Right ventricle myocardium inferior (tissue), 1 donor: ENCODE results near the gene PGBD2. TPM values are rescaled to one million over a fixed set of nuclear protein-coding genes. Genes with fewer than 3 reads are reported as not detected.
A peak's percentile ranks its signal among the peaks of the same experiment; 100 is the strongest.
"Not testable (repeated sequence)": the region's sequence is repeated elsewhere in the genome, so short reads cannot be mapped to it uniquely, and the experiment has no call there.

Experiments
- ATAC-seq: fragments of 200-7000 bp; cut with Tn5 transposase; one replicate; pipeline ENCODE4 v1.9.1; 2020; ENCODE audit warnings: mild to moderate bottlenecking, moderate library complexity
- DNase-seq: peaks from one replicate; pipeline ENCODE4 v3.0.0; 2021; ENCODE audit errors: missing footprints
- intact Hi-C: fragments of 100-400 bp; cut with DNase I; formaldehyde crosslinking; loops from one replicate; pipeline ENCODE4 v1.11.0; 2022
- total RNA-seq: library from RNA; stranded (reverse); fragmentation: NEBNext Ultra II Directional; extraction: Animal tissue kit (Norgen Biotek cat#: 25700); gene quantifications from one replicate; pipeline ENCODE4 v1.2.1, GENCODE V29; 2021
- donor health status: DM: no; HTN: yes; CAD: no; lungs with severe emphysema.

The PGBD2 gene
- total RNA-seq, 1 donor from 2014 or later = 2.9 TPM

DNA sequence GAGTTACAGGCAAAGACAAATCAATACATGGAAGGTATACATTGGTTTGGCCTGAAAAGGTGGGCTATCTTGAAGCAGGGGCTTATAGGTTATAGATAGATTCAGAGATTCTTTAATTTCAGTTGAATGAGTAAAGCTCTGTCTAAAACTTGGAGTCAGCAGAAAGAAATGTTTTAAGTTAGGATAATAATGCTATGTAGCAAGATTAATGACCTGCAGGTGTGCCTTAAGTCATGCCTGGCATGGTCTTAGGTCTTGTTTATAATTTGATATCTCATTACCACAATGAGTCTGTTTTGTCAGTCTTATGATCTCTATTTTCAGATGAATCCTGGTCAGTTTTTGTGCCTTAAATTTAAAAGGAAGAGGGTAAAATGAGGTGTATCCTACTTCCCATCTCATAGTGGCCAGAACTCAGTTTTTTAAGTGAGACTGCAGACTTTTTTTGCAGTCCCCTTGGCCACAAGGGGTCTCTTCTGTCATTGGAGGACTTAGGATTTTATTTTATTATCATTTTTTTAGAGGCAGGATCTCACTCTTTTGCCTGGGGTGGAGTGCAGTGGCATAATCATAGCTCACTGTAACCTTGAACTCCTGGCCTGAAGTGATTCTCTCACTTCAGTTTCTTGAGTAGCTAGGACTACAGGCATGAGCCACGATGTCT, 21.3 kb upstream of the PGBD2 start:
- no peak for DNase-seq
- intact Hi-C loops = no loop called here
- no peak for ATAC-seq

DNA sequence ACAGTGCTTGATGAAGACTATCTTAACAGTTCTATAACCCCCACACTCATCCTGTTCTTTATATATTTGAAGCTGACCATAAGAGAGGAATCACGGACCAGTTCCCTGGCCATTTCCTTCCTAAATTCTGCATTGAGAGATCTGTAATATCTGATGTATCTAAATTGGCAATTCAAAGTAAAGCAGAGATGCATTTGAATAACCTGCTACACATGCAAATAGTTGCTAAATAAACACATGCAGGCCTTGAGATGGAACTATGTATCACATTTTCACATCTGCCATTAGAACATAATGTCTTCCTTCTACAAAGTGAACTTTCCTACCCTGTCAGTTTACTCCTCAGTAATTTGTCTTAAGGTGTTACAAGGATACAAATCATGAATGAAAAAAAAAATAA, 20.4 kb upstream of the PGBD2 start:
- ATAC-seq (no peak), DNase-seq (no peak)
- intact Hi-C loops = no loop called here

DNA sequence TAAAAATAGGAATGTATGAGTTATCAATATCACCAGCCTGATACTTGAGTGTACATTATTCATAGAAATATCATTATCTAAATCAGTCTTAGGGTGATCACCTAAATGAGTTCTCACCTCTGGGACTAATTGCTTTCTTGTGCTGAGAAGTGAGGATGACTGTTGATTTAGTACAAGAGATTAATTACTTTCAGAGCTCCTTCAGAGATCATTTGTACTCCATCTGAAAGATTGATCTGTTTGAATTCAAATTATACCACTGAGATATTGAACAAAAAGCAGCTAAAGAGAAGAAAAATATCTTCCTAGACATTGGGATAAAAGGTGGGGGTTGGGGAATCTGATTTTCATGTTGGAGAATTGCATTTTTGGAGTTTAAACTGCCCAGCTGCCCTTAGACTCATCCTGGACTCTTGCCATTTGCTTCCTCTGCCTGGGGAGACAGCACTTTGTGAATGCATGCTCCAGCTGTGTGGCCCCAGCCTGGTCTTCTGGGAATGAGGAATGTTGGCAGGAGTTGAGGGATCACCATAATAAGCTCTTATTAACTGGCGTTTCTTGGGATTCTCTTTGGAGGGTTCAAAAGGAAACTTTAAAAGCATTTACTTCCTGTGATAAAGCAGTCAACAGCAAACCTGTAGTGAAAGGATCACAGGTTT, 19.7 kb upstream of the PGBD2 start:
- intact Hi-C loops = no loop called here
- no peak for DNase-seq
- ATAC-seq = no peak

DNA sequence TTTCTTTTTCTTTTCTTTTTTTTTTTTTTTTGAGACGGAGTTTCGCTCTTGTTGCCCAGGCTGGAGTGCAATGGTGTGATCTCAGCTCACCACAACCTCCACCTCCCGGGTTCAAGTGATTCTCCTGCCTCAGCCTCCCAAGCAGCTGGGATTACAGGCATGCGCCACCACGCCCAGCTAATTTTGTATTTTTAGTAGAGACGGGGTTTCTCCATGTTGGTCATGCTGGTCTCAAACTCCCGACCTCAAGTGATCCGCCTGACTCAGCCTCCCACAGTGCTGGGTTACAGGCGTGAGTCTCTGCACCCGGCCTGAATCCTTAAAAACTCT, 16.2 kb upstream of the PGBD2 start:
- DNase-seq, ATAC-seq, intact Hi-C loops: not testable (repeated sequence)

DNA sequence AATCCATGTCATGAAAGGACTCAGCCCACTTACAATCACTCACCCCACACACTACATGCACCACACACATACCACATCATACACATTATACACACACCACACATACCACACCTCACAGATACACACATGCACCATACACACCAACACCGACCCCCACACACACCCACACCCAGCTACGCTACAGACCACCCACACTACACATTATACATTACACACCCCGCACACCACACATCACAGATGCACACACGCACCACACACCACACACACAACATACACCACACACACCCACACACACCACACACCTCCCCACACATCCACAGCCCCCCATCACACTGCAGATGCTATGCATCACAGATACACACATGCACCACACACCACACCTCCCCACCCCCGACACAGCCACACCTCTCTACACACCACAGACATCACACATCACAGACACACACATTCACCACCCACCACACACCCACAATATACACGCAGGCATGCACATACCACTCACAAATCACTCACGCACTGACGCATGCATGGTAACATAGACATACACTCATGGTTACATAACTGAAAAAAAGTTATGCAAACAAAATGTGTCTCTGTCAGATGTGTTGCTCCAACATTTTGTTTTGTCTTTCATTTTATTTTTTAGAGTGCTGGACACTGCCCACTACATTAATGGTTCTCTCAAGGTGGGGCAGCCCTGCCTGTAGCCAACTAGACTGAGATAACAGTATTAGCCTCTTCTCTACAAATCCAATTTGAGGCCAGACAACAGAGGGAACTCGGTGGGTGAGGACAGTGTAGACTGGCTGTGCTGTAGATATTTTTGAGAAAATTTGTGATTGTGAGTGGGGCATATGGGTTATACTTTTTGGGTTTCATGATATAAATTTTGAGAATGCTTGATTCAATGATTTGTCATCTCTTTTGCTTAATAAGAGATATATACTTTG, 15.2 kb upstream of the PGBD2 start:
- intact Hi-C loops = no loop called here

DNA sequence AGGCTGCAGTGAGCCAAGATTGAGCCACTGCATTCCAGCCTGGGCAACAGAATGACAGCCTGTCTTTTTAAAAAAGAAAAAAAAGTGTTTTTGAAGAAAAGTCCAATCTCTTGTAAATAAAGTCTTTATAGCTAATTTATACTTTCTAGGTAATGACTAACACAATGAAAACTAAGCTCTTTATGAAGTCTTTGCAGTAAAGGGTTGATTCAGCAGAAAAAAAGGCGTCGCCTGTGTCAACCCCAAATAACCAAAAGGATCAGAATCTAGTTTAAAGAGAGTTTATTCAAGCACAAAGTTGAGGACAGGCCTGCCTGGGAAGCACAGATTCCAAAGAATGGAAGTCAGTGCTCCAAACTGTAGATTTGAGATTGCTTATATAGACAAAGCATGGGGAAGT, 14.3 kb upstream of the PGBD2 start:
- ATAC-seq (no peak), DNase-seq (no peak)
- intact Hi-C loops = no loop called here

More for the DNA sequence above, 15.2 kb upstream of the PGBD2 start:
- ATAC-seq = no peak
- DNase-seq = no peak

DNA sequence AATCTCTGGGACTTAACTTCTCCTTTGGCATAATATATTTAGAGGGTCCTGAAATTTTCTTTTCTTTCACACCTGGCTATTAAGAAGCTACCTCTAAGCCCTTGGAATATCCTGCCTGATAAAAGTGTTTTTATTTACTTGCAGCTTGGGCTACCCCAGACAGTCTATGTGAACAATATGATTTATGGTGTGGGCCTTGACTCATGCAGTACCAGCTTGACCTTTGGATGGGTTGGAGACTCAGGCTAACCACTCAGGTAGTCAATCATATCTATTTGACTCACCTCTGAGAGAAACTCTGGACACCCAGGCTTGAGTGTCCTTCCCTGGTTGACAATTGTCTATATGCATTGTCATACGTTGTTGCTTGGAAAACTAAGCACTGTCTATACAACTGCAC, 13.4 kb upstream of the PGBD2 start:
- ATAC-seq (no peak), DNase-seq (no peak)
- intact Hi-C loops = no loop called here

DNA sequence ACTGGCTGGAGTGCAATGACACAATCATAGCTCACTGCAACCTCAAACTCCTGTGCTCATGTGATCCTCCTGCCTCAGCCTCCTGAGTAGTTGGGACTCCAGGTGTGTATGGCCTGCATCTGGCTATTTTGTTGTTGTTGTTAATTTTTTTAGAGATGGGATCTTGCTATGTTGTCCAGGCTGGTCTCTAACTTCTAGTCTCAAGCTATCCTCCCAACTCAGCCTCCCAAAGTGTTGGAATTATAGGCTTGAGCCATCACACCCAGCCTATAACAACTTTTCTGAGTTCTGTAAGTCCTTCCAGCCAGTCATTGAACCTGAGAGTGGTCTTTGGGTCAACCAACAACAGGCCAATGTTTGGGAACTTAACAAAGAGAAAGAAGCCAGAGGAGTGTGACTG, 11.2 kb upstream of the PGBD2 start:
- intact Hi-C loops = no loop called here
- no peak for DNase-seq
- ATAC-seq = no peak

DNA sequence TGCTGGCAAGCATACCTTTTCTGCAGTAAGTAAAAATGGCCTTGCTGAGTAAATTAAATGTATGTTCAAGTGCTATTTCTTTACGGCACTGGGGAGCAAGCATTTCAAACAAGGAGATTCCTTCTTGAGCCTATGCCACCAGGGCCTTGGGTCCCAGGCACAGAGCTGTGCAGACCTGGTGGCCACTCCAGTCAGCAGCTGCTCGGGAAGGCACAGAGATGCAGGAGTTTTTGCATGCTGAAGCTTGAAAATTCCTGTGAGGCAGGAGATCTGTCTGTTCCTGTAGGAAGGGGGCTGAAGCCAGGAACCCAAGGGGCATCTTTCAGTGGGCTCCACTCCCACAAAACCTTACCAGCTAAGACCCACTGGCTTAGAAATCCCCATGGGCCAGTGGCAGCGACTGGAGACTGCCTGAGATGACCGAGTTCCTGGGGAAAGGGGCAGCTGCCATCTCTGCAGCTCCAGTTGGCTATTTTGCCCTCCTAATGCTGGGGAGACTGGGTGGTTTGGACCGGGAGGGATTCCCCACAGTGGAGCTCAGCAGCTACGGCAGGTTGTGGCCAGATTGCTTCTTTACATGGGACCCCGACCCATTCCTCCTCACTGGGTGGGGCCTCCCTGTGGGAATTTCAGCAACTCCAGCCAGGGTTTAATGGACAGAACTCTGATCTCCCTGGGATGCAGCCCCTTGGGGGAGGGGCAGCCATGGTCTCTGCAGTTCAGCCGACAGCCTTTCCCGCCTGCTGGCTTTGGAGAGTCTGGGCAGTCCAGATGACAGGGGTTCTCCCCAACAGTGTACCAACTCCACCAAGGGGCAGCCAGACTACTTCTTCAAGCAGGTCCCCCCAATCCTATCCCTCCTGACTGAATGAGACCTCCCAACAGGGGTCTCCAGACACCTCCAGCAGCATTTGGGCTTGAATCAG, 8.4 kb upstream of the PGBD2 start:
- no peak for DNase-seq
- no peak for ATAC-seq
- intact Hi-C loops = no loop called here

DNA sequence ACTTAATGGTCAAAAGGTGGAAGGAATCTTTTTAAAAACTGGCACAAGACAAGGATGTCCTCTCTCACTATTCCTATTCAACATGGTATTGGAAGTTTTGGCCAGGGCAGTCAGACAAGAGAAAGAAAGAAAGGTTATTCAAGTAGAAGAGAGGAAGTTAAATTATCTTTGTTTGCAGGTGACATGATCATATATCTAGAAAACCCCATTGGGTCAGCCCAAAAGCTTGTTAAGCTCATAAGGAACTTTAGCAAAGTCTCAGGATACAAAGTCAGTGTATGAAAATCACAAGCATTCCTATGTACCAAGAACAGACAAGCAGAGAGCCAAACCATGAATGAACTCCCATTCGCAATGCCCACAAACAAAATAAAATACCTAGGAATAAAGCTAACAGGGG, 5.4 kb upstream of the PGBD2 start:
- DNase-seq (no peak), ATAC-seq (no peak)
- intact Hi-C loops = no loop called here

DNA sequence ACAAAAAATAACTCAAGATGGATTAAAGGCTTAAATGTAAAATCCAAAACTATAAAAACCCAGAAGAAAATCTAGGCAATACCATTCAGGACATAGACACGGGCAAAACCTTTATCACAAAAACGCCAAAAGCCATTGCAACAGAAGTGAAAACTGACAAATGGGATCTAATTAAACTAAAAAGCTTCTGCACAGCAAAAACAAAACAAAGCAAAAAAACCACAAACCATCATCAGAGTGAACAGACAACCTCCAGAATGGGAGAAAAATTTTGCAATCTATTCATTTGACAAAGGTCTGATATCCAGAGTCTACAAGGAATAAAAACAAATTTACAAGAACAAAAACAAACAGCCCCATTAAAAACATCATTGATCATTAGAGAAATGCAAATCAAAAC, 4.5 kb upstream of the PGBD2 start:
- intact Hi-C loops = no loop called here
- DNase-seq = no peak

DNA sequence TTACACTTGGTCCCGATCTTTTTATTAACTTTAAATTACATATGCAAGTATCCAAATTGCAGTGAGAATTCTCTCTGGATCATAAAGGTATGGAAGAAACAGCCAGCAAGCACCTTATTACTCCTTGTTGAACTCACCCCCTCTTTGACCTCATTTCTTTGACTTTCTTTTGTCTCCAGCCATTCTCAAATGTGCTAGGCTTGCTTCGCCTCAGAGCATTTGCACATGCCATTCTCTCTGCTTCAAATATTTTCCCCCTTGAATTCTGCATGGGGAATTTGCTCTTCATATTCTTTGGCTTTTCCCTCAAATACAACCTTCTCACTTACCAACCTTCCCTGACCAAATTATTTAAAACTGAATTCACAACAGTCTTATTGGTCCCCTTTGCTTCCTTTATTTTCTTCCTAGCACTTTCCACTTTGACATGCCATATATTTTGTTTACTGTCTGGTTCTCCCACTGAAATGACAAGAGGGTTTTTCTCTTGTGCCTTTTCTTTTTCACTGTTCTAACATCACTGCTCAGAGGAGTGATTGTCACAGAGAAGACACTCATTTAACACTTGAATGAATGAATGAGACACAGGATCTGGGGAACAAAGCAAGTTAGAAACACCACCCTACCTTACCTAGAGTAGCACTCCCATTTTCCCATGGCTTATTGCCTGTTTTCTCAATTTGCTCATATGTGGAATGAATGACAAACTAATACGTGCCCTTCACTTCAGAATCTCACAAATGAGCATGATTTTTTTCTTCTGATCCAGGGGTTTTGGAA, 1.4 kb upstream of the PGBD2 start:
- ATAC-seq (no peak), DNase-seq (no peak)
- intact Hi-C loops = no loop called here

More for the DNA sequence above, 4.5 kb upstream of the PGBD2 start:
- no peak for ATAC-seq

DNA sequence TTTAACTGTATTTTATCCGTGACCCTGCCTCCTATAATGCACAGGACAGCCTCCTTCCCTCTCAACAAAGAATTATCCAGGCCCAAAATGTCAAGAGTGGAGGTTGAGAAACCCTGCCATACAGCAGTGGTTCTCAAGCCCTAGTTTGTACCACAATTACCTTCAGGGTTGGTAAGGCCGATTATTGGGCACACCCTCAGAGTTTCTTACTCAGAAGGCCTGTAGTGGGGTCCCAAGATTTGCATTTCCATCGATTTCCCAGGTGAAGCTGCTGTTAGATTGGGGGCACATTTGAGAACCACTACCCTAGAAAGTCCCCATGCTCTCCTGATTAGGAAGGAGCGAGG, 400 bp upstream of the PGBD2 start:
- no peak for DNase-seq
- no peak for ATAC-seq
- intact Hi-C loops = loop anchor here (1.0 to 2.0 kb wide), 4 partner anchors 31 to 79 kb away; partner anchors contain the start of genes ZNF672 and ZNF692

DNA sequence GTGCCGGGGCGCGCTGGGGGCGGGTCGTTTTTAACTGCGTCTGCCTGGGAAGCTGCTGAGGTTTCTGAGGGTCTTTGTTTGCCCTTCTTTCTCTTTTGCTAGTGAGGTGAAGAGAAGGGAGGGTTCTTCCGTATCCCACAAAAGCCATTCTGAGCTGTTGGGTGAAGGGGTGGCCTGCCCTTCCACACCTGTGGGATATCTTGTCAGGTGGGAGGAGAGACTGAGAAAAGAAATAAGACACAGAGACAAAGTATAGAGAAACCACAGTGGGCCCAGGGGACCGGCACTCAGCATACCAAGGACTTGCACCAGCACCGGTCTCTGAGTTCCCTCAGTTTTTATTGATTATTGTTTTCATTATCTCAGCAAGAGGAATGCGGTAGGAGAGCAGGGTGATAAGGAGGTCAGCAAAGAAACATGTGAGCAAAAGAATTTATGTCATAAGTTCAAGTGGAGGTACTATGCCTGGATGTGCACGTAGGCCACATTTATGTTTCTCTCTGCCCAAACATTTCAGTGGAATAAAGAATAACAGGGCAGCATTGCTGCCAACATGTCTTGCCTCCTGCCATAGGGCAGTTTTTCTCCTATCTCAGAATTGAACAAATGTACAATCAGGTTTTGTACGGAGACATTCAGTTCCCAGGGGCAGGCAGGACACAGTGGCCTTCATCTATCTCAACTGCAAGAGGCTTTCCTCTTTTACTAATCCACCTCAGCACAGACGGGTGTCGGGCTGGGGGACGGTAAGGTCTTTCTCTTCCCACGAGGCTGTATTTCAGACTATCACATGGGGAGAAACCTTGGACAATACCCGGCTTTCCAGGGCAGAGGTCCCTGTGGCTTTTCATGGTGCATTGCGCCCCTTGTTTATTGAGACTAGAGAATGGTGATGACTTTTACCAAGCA, 972 bp downstream of the PGBD2 start:
- ATAC-seq = no peak
- DNase-seq = peak; percentile 73
- intact Hi-C loops = loop anchor here (1.0 to 2.0 kb wide), 4 partner anchors 33 to 81 kb away; partner anchors contain the start of genes ZNF672 and ZNF692

DNA sequence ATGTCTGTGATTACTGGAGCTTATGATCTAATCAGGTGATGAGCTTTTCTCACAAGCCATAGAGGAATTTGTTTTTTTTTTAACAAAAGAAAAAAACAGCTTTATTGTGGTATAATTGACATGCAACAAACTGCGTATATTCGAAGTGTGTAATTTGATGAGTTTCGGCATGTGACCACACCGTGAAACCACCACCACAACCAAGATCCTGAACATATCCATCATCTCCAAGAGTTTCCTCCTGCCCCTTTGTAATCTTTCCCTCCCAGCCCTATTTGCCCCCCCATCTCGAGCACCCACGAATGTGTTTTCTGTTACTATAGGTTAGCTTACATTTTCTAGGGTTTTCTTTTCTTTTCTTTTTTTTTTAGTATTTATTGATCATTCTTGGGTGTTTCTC, 4.7 kb downstream of the PGBD2 start:
- no peak for ATAC-seq
- DNase-seq = no peak
- intact Hi-C loops = no loop called here

DNA sequence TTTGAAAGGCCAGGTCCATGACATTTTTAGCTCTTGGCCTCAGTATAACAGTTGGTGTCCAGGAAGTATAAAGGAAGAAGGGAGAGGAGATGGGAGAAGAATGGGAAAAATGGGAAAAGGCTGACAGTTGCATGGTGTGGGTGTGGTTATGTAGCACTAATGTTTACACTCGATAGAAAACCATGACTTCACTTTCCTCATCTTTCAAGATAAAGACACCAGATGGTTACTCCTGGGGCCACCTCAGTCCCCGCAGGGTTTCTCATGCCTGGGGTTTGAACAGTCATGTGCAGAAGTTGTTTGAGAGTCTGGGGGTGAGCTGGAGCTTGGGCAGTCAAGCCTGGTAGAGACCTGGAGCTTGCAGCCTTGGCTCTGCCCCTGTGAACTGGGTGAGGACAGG, 7.9 kb downstream of the PGBD2 start:
- ATAC-seq (no peak), DNase-seq (no peak)
- intact Hi-C loops = no loop called here

DNA sequence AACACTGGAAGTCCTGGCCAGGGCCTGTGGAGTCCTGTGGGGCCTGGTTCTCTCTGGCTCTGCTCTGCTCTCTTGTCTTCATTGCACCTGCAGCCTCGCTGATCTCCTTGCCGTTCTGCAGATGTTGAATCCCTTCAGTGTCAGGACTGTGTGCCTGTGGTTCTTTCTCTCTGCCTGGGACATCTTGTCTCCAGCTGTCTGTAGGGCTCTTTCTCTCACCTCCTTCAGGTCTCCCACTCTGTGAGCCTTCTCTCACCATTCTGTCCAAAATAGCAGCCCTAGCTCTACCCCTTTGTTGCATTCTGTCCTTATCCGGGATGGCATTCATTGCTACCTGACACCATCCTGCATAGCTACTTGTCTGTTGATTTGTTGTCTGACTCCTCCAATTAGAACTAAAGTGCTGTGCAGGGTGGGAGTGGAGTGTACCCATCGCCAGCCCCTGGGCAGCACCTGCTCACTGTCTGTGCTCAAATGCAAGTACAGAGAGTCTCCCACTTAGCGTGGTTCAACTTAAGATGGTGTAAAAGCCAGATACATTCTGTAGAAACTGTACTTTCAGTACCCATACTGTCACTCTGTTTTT, 8.9 kb downstream of the PGBD2 start:
- intact Hi-C loops = no loop called here
- no peak for DNase-seq
- peak; percentile 47 for ATAC-seq
